ENCODE data around the gene KLHL17. TPM values are rescaled to one million over a fixed set of nuclear protein-coding genes. Genes with fewer than 3 reads are reported as not detected.

Gene KLHL17
- total and polyA plus RNA-seq, 10 of the 15 experiments (the other 5 are each of a cell fraction or from before 2014, with no cell fraction given), result 0.03 to 30.6 (median 5.3) TPM

Small RNA genes lying within 50 kb of the gene (small RNA-seq; reads per million reads assigned to genes)
- not detected for gene AL645608.3
- not detected for gene AL645608.4

Other genes starting within 250 kb of the KLHL17 start
Only the 7 nearest of the 11 such genes appear.
- gene SAMD11, start 36.7 kb upstream of the KLHL17 start, total RNA-seq (2014; rRNA removed), result not detected in 2 replicates
- gene SAMD11, start 36.7 kb upstream of the KLHL17 start, total RNA-seq (2014; rRNA removed; fragmentation: Illumina TruSeq; extraction: Trizol), result not detected in 2 replicates
- not detected in 2 replicates for gene SAMD11, start 36.7 kb upstream of the KLHL17 start, total RNA-seq (2021)
- not detected in 2 replicates for gene SAMD11, start 36.7 kb upstream of the KLHL17 start, polyA plus RNA-seq (2011; rRNA removed)
- gene SAMD11, start 36.7 kb upstream of the KLHL17 start, polyA plus RNA-seq (2014; fragmentation: Illumina TruSeq; extraction: Trizol), result not detected in 2 replicates
- under 1 TPM in 1 of 2 experiments, not detected in 1; 0.04 TPM for gene SAMD11, start 36.7 kb upstream of the KLHL17 start, polyA plus RNA-seq (2014; fragmentation: Nextera tagmentation; extraction: Ambion mirVana)
- 0.29 TPM in 1 of 2 replicates, not detected in the other for gene SAMD11, start 36.7 kb upstream of the KLHL17 start, polyA plus RNA-seq (2014; rRNA removed)
- under 1 TPM; 0.09 to 0.31 TPM for gene SAMD11, start 36.7 kb upstream of the KLHL17 start, polyA plus RNA-seq (2016; fragmentation: Nextera tagmentation; extraction: Ambion mirVana)
- 92.5 and 107 TPM in 2 replicates for gene NOC2L, start 1.3 kb upstream of the KLHL17 start, total RNA-seq (2014; rRNA removed)
- gene NOC2L, start 1.3 kb upstream of the KLHL17 start, total RNA-seq (2014; rRNA removed; fragmentation: Illumina TruSeq; extraction: Trizol), result 44.7 and 52.5 TPM in 2 replicates
- 115 and 132 TPM in 2 replicates for gene NOC2L, start 1.3 kb upstream of the KLHL17 start, total RNA-seq (2021)
- gene NOC2L, start 1.3 kb upstream of the KLHL17 start, polyA plus RNA-seq (2011; rRNA removed), result 19.2 and 40.7 TPM in 2 replicates
- 26.6 and 48.6 TPM in 2 replicates for gene NOC2L, start 1.3 kb upstream of the KLHL17 start, polyA plus RNA-seq (2014; fragmentation: Illumina TruSeq; extraction: Trizol)
- gene NOC2L, start 1.3 kb upstream of the KLHL17 start, polyA plus RNA-seq (2014; fragmentation: Nextera tagmentation; extraction: Ambion mirVana), result 1 to 10 TPM; 1.3 to 4.6 TPM
- 76.1 and 88.9 TPM in 2 replicates for gene NOC2L, start 1.3 kb upstream of the KLHL17 start, polyA plus RNA-seq (2014; rRNA removed)
- gene NOC2L, start 1.3 kb upstream of the KLHL17 start, polyA plus RNA-seq (2016; fragmentation: Nextera tagmentation; extraction: Ambion mirVana), result 100 to 1,000 TPM; 154 to 171 TPM
- gene PLEKHN1, start 5.9 kb downstream of the KLHL17 start, total RNA-seq (2014; rRNA removed), result 0.22 and 0.23 TPM in 2 replicates
- not detected in 2 replicates for gene PLEKHN1, start 5.9 kb downstream of the KLHL17 start, total RNA-seq (2014; rRNA removed; fragmentation: Illumina TruSeq; extraction: Trizol)
- gene PLEKHN1, start 5.9 kb downstream of the KLHL17 start, total RNA-seq (2021), result 0.26 and 0.43 TPM in 2 replicates
- 0.04 TPM in 1 of 2 replicates, not detected in the other for gene PLEKHN1, start 5.9 kb downstream of the KLHL17 start, polyA plus RNA-seq (2011; rRNA removed)
- gene PLEKHN1, start 5.9 kb downstream of the KLHL17 start, polyA plus RNA-seq (2014; fragmentation: Illumina TruSeq; extraction: Trizol), result not detected in 2 replicates
- gene PLEKHN1, start 5.9 kb downstream of the KLHL17 start, polyA plus RNA-seq (2014; fragmentation: Nextera tagmentation; extraction: Ambion mirVana), result not detected
- 0.14 and 0.70 TPM in 2 replicates for gene PLEKHN1, start 5.9 kb downstream of the KLHL17 start, polyA plus RNA-seq (2014; rRNA removed)
- gene PLEKHN1, start 5.9 kb downstream of the KLHL17 start, polyA plus RNA-seq (2016; fragmentation: Nextera tagmentation; extraction: Ambion mirVana), result not detected
- gene PERM1, start 21.5 kb downstream of the KLHL17 start, total RNA-seq (2014; rRNA removed), result not detected in 2 replicates
- gene PERM1, start 21.5 kb downstream of the KLHL17 start, total RNA-seq (2014; rRNA removed; fragmentation: Illumina TruSeq; extraction: Trizol), result not detected in 2 replicates
- not detected in 2 replicates for gene PERM1, start 21.5 kb downstream of the KLHL17 start, total RNA-seq (2021)
- gene PERM1, start 21.5 kb downstream of the KLHL17 start, polyA plus RNA-seq (2011; rRNA removed), result not detected in 2 replicates
- gene PERM1, start 21.5 kb downstream of the KLHL17 start, polyA plus RNA-seq (2014; fragmentation: Illumina TruSeq; extraction: Trizol), result not detected in 2 replicates
- not detected for gene PERM1, start 21.5 kb downstream of the KLHL17 start, polyA plus RNA-seq (2014; fragmentation: Nextera tagmentation; extraction: Ambion mirVana)
- not detected in 2 replicates for gene PERM1, start 21.5 kb downstream of the KLHL17 start, polyA plus RNA-seq (2014; rRNA removed)
- not detected for gene PERM1, start 21.5 kb downstream of the KLHL17 start, polyA plus RNA-seq (2016; fragmentation: Nextera tagmentation; extraction: Ambion mirVana)
- gene HES4, start 39.5 kb downstream of the KLHL17 start, total RNA-seq (2014; rRNA removed), result 0.73 and 0.76 TPM in 2 replicates
- not detected in 2 replicates for gene HES4, start 39.5 kb downstream of the KLHL17 start, total RNA-seq (2014; rRNA removed; fragmentation: Illumina TruSeq; extraction: Trizol)
- 0.97 and 1.2 TPM in 2 replicates for gene HES4, start 39.5 kb downstream of the KLHL17 start, total RNA-seq (2021)
- 0.62 and 1.7 TPM in 2 replicates for gene HES4, start 39.5 kb downstream of the KLHL17 start, polyA plus RNA-seq (2011; rRNA removed)
- not detected in 2 replicates for gene HES4, start 39.5 kb downstream of the KLHL17 start, polyA plus RNA-seq (2014; fragmentation: Illumina TruSeq; extraction: Trizol)
- not detected for gene HES4, start 39.5 kb downstream of the KLHL17 start, polyA plus RNA-seq (2014; fragmentation: Nextera tagmentation; extraction: Ambion mirVana)
- gene HES4, start 39.5 kb downstream of the KLHL17 start, polyA plus RNA-seq (2014; rRNA removed), result 0.75 and 0.85 TPM in 2 replicates
- under 1 TPM in 1 of 2 experiments, not detected in 1; 0.44 TPM for gene HES4, start 39.5 kb downstream of the KLHL17 start, polyA plus RNA-seq (2016; fragmentation: Nextera tagmentation; extraction: Ambion mirVana)
- 357 and 384 TPM in 2 replicates for gene ISG15, start 52.9 kb downstream of the KLHL17 start, total RNA-seq (2014; rRNA removed)
- gene ISG15, start 52.9 kb downstream of the KLHL17 start, total RNA-seq (2014; rRNA removed; fragmentation: Illumina TruSeq; extraction: Trizol), result 72.7 and 74.1 TPM in 2 replicates
- 282 and 338 TPM in 2 replicates for gene ISG15, start 52.9 kb downstream of the KLHL17 start, total RNA-seq (2021)
- gene ISG15, start 52.9 kb downstream of the KLHL17 start, polyA plus RNA-seq (2011; rRNA removed), result 108 and 314 TPM in 2 replicates
- 1.3 and 7.8 TPM in 2 replicates for gene ISG15, start 52.9 kb downstream of the KLHL17 start, polyA plus RNA-seq (2014; fragmentation: Illumina TruSeq; extraction: Trizol)
- 100 to 1,000 TPM in 1 of 2 experiments, 10 to 100 TPM in 1; 68.9 to 126 TPM for gene ISG15, start 52.9 kb downstream of the KLHL17 start, polyA plus RNA-seq (2014; fragmentation: Nextera tagmentation; extraction: Ambion mirVana)
- 378 and 409 TPM in 2 replicates for gene ISG15, start 52.9 kb downstream of the KLHL17 start, polyA plus RNA-seq (2014; rRNA removed)
- 100 to 1,000 TPM; 266 to 307 TPM for gene ISG15, start 52.9 kb downstream of the KLHL17 start, polyA plus RNA-seq (2016; fragmentation: Nextera tagmentation; extraction: Ambion mirVana)
- 10.0 and 11.0 TPM in 2 replicates for gene AGRN, start 59.5 kb downstream of the KLHL17 start, total RNA-seq (2014; rRNA removed)
- 3.1 and 3.6 TPM in 2 replicates for gene AGRN, start 59.5 kb downstream of the KLHL17 start, total RNA-seq (2014; rRNA removed; fragmentation: Illumina TruSeq; extraction: Trizol)
- gene AGRN, start 59.5 kb downstream of the KLHL17 start, total RNA-seq (2021), result 40.4 and 41.8 TPM in 2 replicates
- gene AGRN, start 59.5 kb downstream of the KLHL17 start, polyA plus RNA-seq (2011; rRNA removed), result 13.3 and 21.7 TPM in 2 replicates
- gene AGRN, start 59.5 kb downstream of the KLHL17 start, polyA plus RNA-seq (2014; fragmentation: Illumina TruSeq; extraction: Trizol), result 5.0 and 6.3 TPM in 2 replicates
- under 1 TPM; 0.02 TPM for gene AGRN, start 59.5 kb downstream of the KLHL17 start, polyA plus RNA-seq (2014; fragmentation: Nextera tagmentation; extraction: Ambion mirVana)
- gene AGRN, start 59.5 kb downstream of the KLHL17 start, polyA plus RNA-seq (2014; rRNA removed), result 23.7 and 25.1 TPM in 2 replicates
- gene AGRN, start 59.5 kb downstream of the KLHL17 start, polyA plus RNA-seq (2016; fragmentation: Nextera tagmentation; extraction: Ambion mirVana), result under 1 TPM; 0.95 to 0.96 TPM